Brain microvascular endothelial cell (primary cell): Measurements from ENCODE around the gene PSMA7.

ENCODE experiments used
- DNase-seq: peaks from one replicate; pipeline ENCODE4 v3.0.0-alpha.2; 2020
- H3K27ac ChIP-seq: fragments of 250-450 bp; sonication (Bioruptor Pico); 2 replicates; pipeline ENCODE4 v1.5.1; 2020; ENCODE audit warnings: mild to moderate bottlenecking, moderate library complexity
- H3K27me3 ChIP-seq: fragments of 250-450 bp; sonication (Bioruptor Pico); replicated peaks from 2 replicates; pipeline ENCODE4 v1.5.1; 2020; ENCODE audit warnings: mild to moderate bottlenecking
- H3K36me3 ChIP-seq: fragments of 250-450 bp; sonication (Bioruptor Pico); replicated peaks from 2 replicates; pipeline ENCODE4 v1.5.1; 2020; ENCODE audit warnings: mild to moderate bottlenecking
- H3K4me3 ChIP-seq: 2 replicates; pipeline ENCODE4 v1.5.1; 2011; ENCODE audit warnings: low read depth, mild to moderate bottlenecking, control low read depth, low read length, moderate library complexity
- in situ Hi-C: cut with HindIII; loops from 2 replicates; pipeline ENCODE4 v1.10.0; 2017; ENCODE audit warnings: low sequenced_read_pairs, low pct_ligation_motif_present
- TF ChIP-seq, protein P1 (sequence below): IDR thresholded peaks from 2 replicates; pipeline ENCODE4 v1.5.1; 2011; ENCODE audit warnings: low read depth, mild to moderate bottlenecking, moderate library complexity, low read length, control low read depth, inconsistent platforms; ENCODE audit errors: missing control alignments

The PSMA7 gene

GRCh38 chr20:62141043-62141396 is 2.2 kb downstream of the PSMA7 start:
- peak overlapping the region; percentile 73 for H3K4me3 ChIP-seq
- TF ChIP-seq, protein P1, sequence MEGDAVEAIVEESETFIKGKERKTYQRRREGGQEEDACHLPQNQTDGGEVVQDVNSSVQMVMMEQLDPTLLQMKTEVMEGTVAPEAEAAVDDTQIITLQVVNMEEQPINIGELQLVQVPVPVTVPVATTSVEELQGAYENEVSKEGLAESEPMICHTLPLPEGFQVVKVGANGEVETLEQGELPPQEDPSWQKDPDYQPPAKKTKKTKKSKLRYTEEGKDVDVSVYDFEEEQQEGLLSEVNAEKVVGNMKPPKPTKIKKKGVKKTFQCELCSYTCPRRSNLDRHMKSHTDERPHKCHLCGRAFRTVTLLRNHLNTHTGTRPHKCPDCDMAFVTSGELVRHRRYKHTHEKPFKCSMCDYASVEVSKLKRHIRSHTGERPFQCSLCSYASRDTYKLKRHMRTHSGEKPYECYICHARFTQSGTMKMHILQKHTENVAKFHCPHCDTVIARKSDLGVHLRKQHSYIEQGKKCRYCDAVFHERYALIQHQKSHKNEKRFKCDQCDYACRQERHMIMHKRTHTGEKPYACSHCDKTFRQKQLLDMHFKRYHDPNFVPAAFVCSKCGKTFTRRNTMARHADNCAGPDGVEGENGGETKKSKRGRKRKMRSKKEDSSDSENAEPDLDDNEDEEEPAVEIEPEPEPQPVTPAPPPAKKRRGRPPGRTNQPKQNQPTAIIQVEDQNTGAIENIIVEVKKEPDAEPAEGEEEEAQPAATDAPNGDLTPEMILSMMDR = no peak
- in situ Hi-C loops = no loop called here
- H3K27ac ChIP-seq = no peak overlapping the region
- H3K27me3 ChIP-seq = no peaks in the 10 kb centered on the region
- DNase-seq = no peak
- H3K36me3 ChIP-seq = peaks cover 44% of the 10 kb centered on the region

DNA sequence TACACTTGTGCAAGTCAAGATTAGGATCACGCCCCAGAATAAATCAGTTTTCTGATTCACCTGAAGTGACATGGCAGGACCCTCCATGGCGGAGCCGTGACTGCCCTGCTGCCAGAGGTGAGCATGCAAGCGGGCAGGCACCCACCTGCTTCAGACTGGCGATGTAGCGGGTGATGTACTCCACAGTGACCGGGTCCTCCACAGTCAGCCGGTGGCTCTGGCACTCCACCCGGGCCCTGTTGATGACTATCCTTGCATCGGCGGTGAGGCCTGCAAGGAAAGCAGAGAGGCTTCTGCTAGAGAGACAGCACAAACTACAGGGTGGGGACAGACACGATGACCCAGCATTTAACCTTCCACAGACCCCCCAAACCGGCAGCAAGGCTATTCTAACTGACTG is 3.6 kb downstream of the PSMA7 start:
- no peak overlapping the region for H3K4me3 ChIP-seq
- in situ Hi-C loops = no loop called here

DNA sequence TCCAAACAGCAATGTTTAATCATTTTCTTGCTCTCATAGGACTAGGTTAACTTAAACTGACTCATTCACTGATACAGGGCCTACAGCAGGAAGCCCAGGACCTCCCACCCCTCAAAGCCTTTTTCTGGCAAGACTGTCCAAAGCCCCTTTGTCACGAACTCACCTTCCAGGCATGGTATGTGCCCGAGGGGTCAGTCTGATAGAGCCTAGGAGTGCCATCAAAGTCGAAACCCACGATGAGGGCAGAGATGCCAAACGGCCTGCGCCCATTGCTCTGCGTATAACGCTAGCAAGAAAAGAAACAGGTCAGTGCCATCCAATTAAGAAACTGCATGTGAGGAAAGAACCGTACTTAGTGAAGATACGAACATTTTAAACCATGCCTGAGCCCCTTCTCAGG is 4.3 kb downstream of the PSMA7 start:
- Histone ChIP-seq H3K36me3 (peaks cover 60% of the 10 kb centered on the region), H3K4me3 (no peak overlapping the region), H3K27me3 (no peaks in the 10 kb centered on the region), H3K27ac (no peak overlapping the region)
- TF ChIP-seq, protein P1 = no peak
- in situ Hi-C loops = no loop called here
- no peak for DNase-seq

More for the DNA sequence above, 3.6 kb downstream of the PSMA7 start:
- TF ChIP-seq, protein P1 = no peak
- Histone ChIP-seq H3K36me3 (peaks cover 57% of the 10 kb centered on the region), H3K27ac (no peak overlapping the region), H3K27me3 (no peaks in the 10 kb centered on the region)
- no peak for DNase-seq

- Histone ChIP-seq H3K27ac (no peak overlapping the region), H3K27me3 (no peaks in the 10 kb centered on the region), H3K4me3 (no peak overlapping the region), H3K36me3 (peaks cover 65% of the 10 kb centered on the region)
- no peak for DNase-seq
- in situ Hi-C loops = no loop called here
- TF ChIP-seq, protein P1 = no peak
Observed at GRCh38 chr20:62138204-62138543, 5.0 kb downstream of the PSMA7 start.

DNA sequence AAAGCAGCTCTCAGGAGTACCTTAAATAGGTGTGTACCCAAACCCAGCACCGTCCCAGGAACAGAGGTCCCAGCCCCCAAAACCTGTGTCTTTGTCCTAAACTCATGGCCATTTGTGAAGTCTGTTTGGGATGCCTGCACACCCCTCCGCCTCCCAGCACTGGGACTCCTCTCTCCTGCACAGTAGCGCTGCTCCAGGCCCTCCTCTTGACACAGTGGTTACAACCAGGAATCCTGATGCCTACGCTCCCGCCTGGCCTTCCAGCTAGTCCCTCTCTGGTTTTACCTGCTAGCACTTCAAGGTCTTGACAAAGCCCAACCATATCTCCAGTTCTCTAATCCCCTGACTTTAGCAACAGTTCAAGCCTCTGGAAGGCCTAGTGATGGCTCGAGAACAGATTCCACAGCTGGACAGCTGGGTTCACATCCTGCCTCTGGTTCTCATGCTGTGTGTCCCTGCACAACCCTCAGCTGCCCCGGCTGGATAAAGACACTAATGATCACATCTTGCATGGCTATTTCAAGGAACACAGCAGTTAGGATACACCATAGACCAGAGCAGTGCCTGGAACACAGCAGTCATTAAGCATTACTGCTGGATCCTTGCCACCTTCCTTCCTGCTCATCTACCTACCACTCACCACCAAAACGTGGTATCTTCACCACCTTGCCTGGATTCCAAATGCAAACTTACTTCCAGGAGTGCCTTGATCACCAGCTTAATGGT is 5.6 kb downstream of the PSMA7 start:
- in situ Hi-C loops = no loop called here
- Histone ChIP-seq H3K36me3 (peaks cover 66% of the 10 kb centered on the region), H3K4me3 (no peak overlapping the region), H3K27me3 (no peaks in the 10 kb centered on the region), H3K27ac (no peak overlapping the region)
- TF ChIP-seq, protein P1 = no peak
- no peak for DNase-seq

DNA sequence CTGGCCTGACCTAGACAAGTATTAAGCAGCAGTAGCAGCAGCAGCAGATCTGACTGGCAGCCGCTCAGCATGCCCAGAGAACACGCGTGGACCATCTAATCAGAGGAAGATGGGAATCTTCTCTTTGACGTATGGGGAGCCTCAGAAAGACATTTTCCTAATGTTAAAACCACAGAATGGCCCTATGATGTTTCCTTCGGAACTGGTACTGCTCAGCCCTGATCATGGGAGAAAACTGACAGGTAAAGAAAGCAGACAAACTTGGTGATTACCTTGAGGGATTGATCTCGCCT is 6.2 kb downstream of the PSMA7 start:
- no peaks in the 10 kb centered on the region for H3K27me3 ChIP-seq
- in situ Hi-C loops = no loop called here
- no peak for DNase-seq
- H3K4me3 ChIP-seq = no peak overlapping the region
- H3K27ac ChIP-seq = no peak overlapping the region
- H3K36me3 ChIP-seq = peaks cover 71% of the 10 kb centered on the region
- TF ChIP-seq, protein P1 = no peak
